ENCODE results near the gene TXLNG.

GRCh38 chrX:16882702-16883486, 96.6 kb downstream of the TXLNG start:
- TF ChIP-seq CTCF (IDR thresholded peaks at IDR 0.05) (peak; percentile 18 to 59 (median 54)), POLR2A (IDR thresholded peaks at IDR 0.05) (no peak)
